Left ventricle myocardium inferior (tissue), 1 donor: ENCODE data around the gene VAMP1. TPM values are rescaled to one million over a fixed set of nuclear protein-coding genes. Genes with fewer than 3 reads are reported as not detected.
A peak's percentile ranks its signal among the peaks of the same experiment; 100 is the strongest.
"Not testable (repeated sequence)": the region's sequence is repeated elsewhere in the genome, so short reads cannot be mapped to it uniquely, and the experiment has no call there.

Experiments
- DNase-seq: peaks from one replicate; pipeline ENCODE4 v3.0.0-alpha.2; 2020
- H3K27ac ChIP-seq: fragments of 200-600 bp; replicated peaks from 2 replicates; pipeline ENCODE4 v1.8.0; 2021
- H3K27me3 ChIP-seq: fragments of 200-600 bp; 2 replicates; pipeline ENCODE4 v1.8.0; 2021; ENCODE audit warnings: low read depth
- H3K36me3 ChIP-seq: fragments of 200-600 bp; 2 replicates; pipeline ENCODE4 v1.8.0; 2021
- H3K4me1 ChIP-seq: fragments of 200-600 bp; 2 replicates; pipeline ENCODE4 v1.8.0; 2021
- H3K4me3 ChIP-seq: fragments of 200-600 bp; 2 replicates; pipeline ENCODE4 v1.8.0; 2021; ENCODE audit warnings: mild to moderate bottlenecking, moderate library complexity
- H3K9me3 ChIP-seq: fragments of 200-600 bp; replicated peaks from 2 replicates; pipeline ENCODE4 v1.8.0; 2021
- intact Hi-C: fragments of 100-400 bp; cut with micrococcal nuclease; formaldehyde crosslinking; loops from one replicate; pipeline ENCODE4 v1.11.0; 2022
- total RNA-seq: library from RNA; stranded (reverse); fragmentation: NEBNext Ultra II Directional; extraction: Animal tissue kit (Norgen Biotek cat#: 25700); gene quantifications from one replicate; pipeline ENCODE4 v1.2.1, GENCODE V29; 2021
- TF ChIP-seq, protein P1 (sequence below): fragments of 200-600 bp; IDR thresholded peaks from 2 replicates; pipeline ENCODE4 v1.8.0; 2021; ENCODE audit warnings: antibody characterized with exemption, mild to moderate bottlenecking, borderline replicate concordance
- donor health status: DM: no; HTN: yes; CAD: no; lungs with severe emphysema.

VAMP1 gene
- total RNA-seq, 1 donor from 2014 or later, result 4.2 TPM

DNA sequence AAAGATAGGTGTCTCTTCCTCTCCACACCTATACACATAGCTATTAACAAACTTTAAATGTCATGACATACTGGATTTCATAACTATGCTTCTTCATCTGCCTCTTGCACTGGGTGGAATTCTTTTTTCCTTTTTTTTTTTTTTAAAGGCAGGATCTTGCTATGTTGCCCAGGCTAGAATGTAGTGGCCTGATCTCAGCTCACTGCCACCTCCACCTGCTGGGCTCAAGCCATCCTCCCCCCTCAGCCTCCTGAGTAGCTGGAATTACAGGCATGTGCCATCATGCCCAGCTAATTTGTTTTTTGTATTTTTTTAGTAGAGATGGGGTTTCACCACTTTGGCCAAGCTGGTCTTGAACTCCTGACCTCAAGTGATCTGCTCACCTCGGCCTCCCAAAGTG is 17.8 kb upstream of the VAMP1 start:
- H3K9me3 ChIP-seq, result no peaks in the 10 kb centered on the region
- peaks cover 11% of the 10 kb centered on the region for H3K36me3 ChIP-seq
- H3K4me3 ChIP-seq, result no peak overlapping the region
- H3K27me3 ChIP-seq, result no peaks in the 10 kb centered on the region
- DNase-seq, result no peak
- H3K27ac ChIP-seq, result no peak overlapping the region
- H3K4me1 ChIP-seq, result peaks cover 13% of the 10 kb centered on the region
- TF ChIP-seq, protein P1, sequence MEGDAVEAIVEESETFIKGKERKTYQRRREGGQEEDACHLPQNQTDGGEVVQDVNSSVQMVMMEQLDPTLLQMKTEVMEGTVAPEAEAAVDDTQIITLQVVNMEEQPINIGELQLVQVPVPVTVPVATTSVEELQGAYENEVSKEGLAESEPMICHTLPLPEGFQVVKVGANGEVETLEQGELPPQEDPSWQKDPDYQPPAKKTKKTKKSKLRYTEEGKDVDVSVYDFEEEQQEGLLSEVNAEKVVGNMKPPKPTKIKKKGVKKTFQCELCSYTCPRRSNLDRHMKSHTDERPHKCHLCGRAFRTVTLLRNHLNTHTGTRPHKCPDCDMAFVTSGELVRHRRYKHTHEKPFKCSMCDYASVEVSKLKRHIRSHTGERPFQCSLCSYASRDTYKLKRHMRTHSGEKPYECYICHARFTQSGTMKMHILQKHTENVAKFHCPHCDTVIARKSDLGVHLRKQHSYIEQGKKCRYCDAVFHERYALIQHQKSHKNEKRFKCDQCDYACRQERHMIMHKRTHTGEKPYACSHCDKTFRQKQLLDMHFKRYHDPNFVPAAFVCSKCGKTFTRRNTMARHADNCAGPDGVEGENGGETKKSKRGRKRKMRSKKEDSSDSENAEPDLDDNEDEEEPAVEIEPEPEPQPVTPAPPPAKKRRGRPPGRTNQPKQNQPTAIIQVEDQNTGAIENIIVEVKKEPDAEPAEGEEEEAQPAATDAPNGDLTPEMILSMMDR, result no peak
- intact Hi-C loops, result no loop called here

DNA sequence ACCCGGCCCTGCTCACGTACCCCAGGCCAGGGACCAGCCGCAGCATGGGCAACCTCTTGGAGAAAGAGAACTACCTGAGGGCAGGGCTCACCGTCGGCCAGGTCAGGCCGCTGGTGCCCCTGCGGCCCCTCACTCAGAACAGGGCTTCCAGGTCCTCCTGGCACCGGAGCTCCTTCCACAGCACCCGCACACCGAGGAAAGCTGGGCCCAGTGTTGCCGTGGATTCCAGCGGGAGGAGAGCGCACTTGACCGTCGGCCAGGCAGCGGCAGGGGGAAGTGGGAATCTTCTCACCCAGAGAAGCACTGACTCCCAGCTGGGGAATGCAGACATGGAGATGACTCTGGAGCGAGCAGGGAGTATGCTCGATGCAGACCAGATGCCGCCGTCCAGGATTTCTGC is 7.9 kb upstream of the VAMP1 start:
- Histone ChIP-seq H3K27me3 (no peaks in the 10 kb centered on the region), H3K36me3 (no peaks in the 10 kb centered on the region), H3K27ac (no peak overlapping the region), H3K9me3 (no peaks in the 10 kb centered on the region), H3K4me3 (no peak overlapping the region), H3K4me1 (no peaks in the 10 kb centered on the region)
- intact Hi-C loops, result no loop called here
- TF ChIP-seq, protein P1, result no peak
- DNase-seq, result no peak

DNA sequence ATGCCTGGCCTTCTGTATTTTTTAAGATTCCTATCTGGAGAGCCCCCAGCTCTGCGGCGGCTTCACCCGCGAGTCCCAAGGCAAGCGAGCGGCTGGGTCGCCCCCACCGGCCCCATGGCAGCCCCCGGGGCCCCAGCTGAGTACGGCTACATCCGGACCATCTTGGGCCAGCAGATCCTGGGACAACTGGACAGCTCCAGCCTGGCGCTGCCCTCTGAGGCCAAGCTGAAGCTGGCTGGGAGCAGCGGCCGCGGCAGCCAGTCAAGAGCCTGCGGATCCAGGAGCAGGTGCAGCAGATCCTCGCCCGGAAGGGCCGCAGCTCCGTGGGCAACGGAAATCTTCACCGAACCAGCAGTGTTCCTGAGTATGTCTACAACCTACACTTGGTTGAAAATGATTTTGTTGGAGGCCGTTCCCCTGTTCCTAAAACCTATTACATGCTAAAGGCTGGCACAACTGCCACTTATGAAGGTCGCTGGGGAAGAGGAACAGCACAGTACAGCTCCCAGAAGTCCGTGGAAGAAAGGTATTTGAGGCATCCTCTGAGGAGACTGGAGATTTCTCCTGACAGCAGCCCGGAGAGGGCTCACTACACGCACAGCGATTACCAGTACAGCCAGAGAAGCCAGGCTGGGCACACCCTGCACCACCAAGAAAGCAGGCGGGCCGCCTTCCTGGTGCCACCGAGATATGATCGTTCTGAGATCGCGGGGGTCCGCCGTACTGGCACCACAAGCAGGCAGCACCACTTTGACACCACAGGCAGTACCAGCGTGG is 7.3 kb upstream of the VAMP1 start:
- intact Hi-C loops, H3K36me3 ChIP-seq, H3K9me3 ChIP-seq, H3K27ac ChIP-seq, H3K27me3 ChIP-seq, H3K4me3 ChIP-seq, H3K4me1 ChIP-seq, DNase-seq: not testable (repeated sequence)

DNA sequence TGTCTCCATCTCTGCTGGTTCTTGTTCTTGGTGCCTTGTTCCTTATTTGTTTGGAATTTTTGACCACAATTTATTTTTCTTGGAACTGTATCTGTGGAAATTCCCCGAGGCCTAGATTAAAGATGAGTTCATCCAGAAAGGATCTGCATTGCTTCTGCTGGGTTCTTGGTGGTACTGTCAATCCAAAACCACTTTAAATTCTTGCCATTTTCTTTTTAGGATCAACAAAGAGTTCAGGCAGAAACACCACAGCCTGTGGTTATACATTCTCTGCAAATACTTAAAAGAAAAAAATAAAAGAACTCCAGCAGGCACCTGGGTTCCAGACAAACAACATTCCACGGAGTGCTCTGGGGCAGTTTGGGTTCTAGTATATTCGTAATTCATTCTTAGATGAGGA is 6.0 kb upstream of the VAMP1 start:
- H3K4me3 ChIP-seq, result no peak overlapping the region
- peaks cover under 1% of the 10 kb centered on the region for H3K4me1 ChIP-seq
- no peak for DNase-seq
- intact Hi-C loops, result no loop called here
- no peaks in the 10 kb centered on the region for H3K36me3 ChIP-seq
- peak overlapping the region; percentile 33 for H3K27ac ChIP-seq
- H3K9me3 ChIP-seq, result no peaks in the 10 kb centered on the region
- TF ChIP-seq, protein P1, result no peak
- H3K27me3 ChIP-seq, result no peaks in the 10 kb centered on the region

DNA sequence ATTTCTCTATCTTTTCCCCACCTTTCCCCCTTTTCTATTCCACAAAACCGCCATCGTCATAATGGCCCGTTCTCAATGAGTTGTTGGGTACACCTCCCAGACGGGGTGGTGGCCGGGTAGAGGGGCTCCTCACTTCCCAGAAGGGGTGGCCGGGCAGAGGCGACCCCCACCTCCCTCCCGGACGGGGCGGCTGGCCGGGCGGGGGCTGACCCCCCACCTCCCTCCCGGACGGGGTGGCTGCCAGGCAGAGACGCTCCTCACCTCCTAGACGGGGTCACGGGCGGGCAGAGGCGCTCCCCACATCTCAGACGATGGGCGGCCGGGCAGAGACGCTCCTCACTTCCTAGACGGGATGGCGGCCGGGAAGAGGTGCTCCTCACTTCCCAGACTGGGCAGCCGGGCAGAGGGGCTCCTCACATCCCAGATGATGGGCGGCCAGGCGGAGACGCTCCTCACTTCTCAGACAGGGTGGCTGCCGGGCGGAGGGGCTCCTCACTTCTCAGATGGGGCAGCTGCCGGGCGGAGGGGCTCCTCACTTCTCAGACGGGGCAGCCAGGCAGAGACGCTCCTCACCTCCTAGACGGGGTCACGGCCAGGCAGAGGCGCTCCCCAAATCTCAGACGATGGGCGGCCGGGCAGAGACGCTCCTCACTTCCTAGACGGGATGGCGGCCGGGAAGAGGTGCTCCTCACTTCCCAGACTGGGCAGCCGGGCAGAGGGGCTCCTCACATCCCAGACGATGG is 4.9 kb upstream of the VAMP1 start:
- DNase-seq, H3K27ac ChIP-seq, H3K9me3 ChIP-seq, intact Hi-C loops, H3K4me3 ChIP-seq, H3K27me3 ChIP-seq, H3K36me3 ChIP-seq, H3K4me1 ChIP-seq: not testable (repeated sequence)

DNA sequence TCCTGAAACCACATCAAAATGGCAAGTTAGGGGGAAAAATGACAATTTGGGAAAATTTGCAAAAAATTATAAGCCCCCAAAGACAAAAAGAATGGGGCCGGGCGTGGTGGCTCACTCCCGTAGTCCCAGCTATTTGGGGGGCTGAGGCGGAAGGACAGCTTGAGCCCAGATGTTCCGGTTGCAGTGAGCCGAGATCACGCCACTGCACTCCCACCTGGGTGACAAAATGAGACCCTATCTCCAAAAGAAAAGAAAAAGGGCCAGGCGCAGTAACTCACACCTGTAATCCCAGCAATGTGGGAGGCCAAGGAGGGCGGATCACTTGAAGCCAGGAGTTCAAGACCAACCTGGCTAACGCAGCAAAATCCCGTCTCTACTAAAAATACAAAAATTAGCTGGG is 2.0 kb upstream of the VAMP1 start:
- H3K27ac ChIP-seq, result no peak overlapping the region
- TF ChIP-seq, protein P1, result no peak
- H3K36me3 ChIP-seq, result no peaks in the 10 kb centered on the region
- H3K4me3 ChIP-seq, result no peak overlapping the region
- H3K27me3 ChIP-seq, result no peaks in the 10 kb centered on the region
- H3K4me1 ChIP-seq, result peaks cover 30% of the 10 kb centered on the region
- DNase-seq, result no peak
- intact Hi-C loops, result no loop called here
- H3K9me3 ChIP-seq, result no peaks in the 10 kb centered on the region
